A549 (cell line): ENCODE results near the gene NEUROD6.

ENCODE experiments used
- BHLHE40 ChIP-seq: IDR thresholded peaks from 2 replicates; pipeline ENCODE4 v1.6.1; 2012; ENCODE audit warnings: low read depth, low read length, inconsistent platforms
- CTCF ChIP-seq: fragments of >200 bp; sonication (Bioruptor Twin); formaldehyde crosslinking; IDR thresholded peaks from 3 replicates; pipeline ENCODE4 v1.5.1; 2016
- E2F6 ChIP-seq: IDR thresholded peaks from 2 replicates; pipeline ENCODE4 v1.6.1; 2012; ENCODE audit warnings: low read depth, borderline replicate concordance
- EP300 ChIP-seq, 2 experiments: fragments of >200 bp; sonication (Bioruptor Twin); formaldehyde crosslinking; IDR thresholded peaks; 2 replicates in 1 of 2; 3 replicates in 1 of 2; pipeline ENCODE4 v1.6.1; 2016 to 2017
- HEYL ChIP-seq: fragments of 250-450 bp; sonication (Bioruptor Pico); IDR thresholded peaks from 2 replicates; pipeline ENCODE4 v1.8.0; 2021; ENCODE audit warnings: mild to moderate bottlenecking, moderate library complexity
- POLR2A ChIP-seq: IDR thresholded peaks from 2 replicates; pipeline ENCODE4 v1.6.1; 2012; ENCODE audit warnings: mild to moderate bottlenecking, low read length
- RARB ChIP-seq: fragments of 250-450 bp; sonication (Bioruptor Pico); IDR thresholded peaks from 2 replicates; pipeline ENCODE4 v1.8.0; 2021; ENCODE audit warnings: mild to moderate bottlenecking, moderate library complexity
- RFX5 ChIP-seq: fragments of 450-650 bp; IDR thresholded peaks from 2 replicates; pipeline ENCODE4 v1.7.1; 2014; ENCODE audit warnings: antibody characterized with exemption, mild to moderate bottlenecking, moderate library complexity
- ZSCAN20 ChIP-seq: fragments of 250-450 bp; sonication (Bioruptor Pico); IDR thresholded peaks from 2 replicates; pipeline ENCODE4 v1.8.0; 2022; ENCODE audit warnings: mild to moderate bottlenecking, moderate library complexity

- TF ChIP-seq RFX5 (no peak), RARB (no peak), CTCF (no peak), POLR2A (no peak), ZSCAN20 (CRISPR knock-in tag) (no peak), E2F6 (no peak), HEYL (CRISPR knock-in tag) (no peak), BHLHE40 (no peak), EP300 (IDR thresholded peaks at IDR 0.05) (no peak)
These were observed 49.9 kb downstream of the NEUROD6 start for GRCh38 chr7:31290601-31291000.
